ENCODE data around the gene PICALM.

PICALM gene

GRCh38 chr11:86046116-86046515, 22.8 kb downstream of the PICALM start:
- Histone ChIP-seq H3K4me1 (no peaks in the 10 kb centered on the region; the same call in 1 of the 2 replicates), H3K9me3 (no peaks in the 10 kb centered on the region), H3K36me3 (no peaks in the 10 kb centered on the region), H3K27me3 (no peaks in the 10 kb centered on the region), H3K4me3 (ENCODE audit: low read depth, low read length) (no peak overlapping the region)
- TF ChIP-seq CTCF (IDR thresholded peaks at IDR 0.05; ENCODE audit: low read depth, low read length) = no peak
- DNase-seq = no peak

- H3K27me3 ChIP-seq = no peaks in the 10 kb centered on the region
- DNase-seq = no peak
- H3K4me1 ChIP-seq = no peaks in the 10 kb centered on the region; the same call in 1 of the 2 replicates
- no peaks in the 10 kb centered on the region for H3K9me3 ChIP-seq
- TF ChIP-seq CTCF (IDR thresholded peaks at IDR 0.05; ENCODE audit: low read depth, low read length) = no peak
- no peak overlapping the region for H3K4me3 ChIP-seq (ENCODE audit: low read depth, low read length)
- H3K36me3 ChIP-seq = no peaks in the 10 kb centered on the region
These were observed 24.9 kb downstream of the PICALM start for GRCh38 chr11:86043765-86044503.

GRCh38 chr11:86041975-86042378, 26.9 kb downstream of the PICALM start:
- Histone ChIP-seq H3K9me3 (no peaks in the 10 kb centered on the region), H3K27me3 (no peaks in the 10 kb centered on the region), H3K4me3 (ENCODE audit: low read depth, low read length) (no peak overlapping the region), H3K4me1 (no peaks in the 10 kb centered on the region; the same call in 1 of the 2 replicates), H3K36me3 (no peaks in the 10 kb centered on the region)
- peak; percentile 61 for DNase-seq
- peak; percentile 94 for TF ChIP-seq CTCF (IDR thresholded peaks at IDR 0.05; ENCODE audit: low read depth, low read length)

- Histone ChIP-seq H3K4me1 (peaks cover 4% of the 10 kb centered on the region; the same call in 1 of the 2 replicates), H3K4me3 (ENCODE audit: low read depth, low read length) (no peak overlapping the region), H3K27me3 (no peaks in the 10 kb centered on the region), H3K36me3 (no peaks in the 10 kb centered on the region), H3K9me3 (no peaks in the 10 kb centered on the region)
- TF ChIP-seq CTCF (IDR thresholded peaks at IDR 0.05; ENCODE audit: low read depth, low read length) = no peak
- no peak for DNase-seq
These were observed 27.7 kb downstream of the PICALM start for GRCh38 chr11:86040919-86041850.

- H3K36me3 ChIP-seq = no peaks in the 10 kb centered on the region
- H3K4me1 ChIP-seq = peaks cover 6% of the 10 kb centered on the region; the same call in 1 of the 2 replicates
- no peaks in the 10 kb centered on the region for H3K9me3 ChIP-seq
- no peaks in the 10 kb centered on the region for H3K27me3 ChIP-seq
- no peak for TF ChIP-seq CTCF (IDR thresholded peaks at IDR 0.05; ENCODE audit: low read depth, low read length)
- H3K4me3 ChIP-seq (ENCODE audit: low read depth, low read length) = no peak overlapping the region
- DNase-seq = no peak
These were observed 29.8 kb downstream of the PICALM start for GRCh38 chr11:86039094-86039493.

Measured in BE2C (cell line).